MG63 (cell line): ENCODE data around the gene YARS1. TPM values are rescaled to one million over a fixed set of nuclear protein-coding genes. Genes with fewer than 3 reads are reported as not detected.

Source experiments
- DNase-seq: peaks from one replicate; pipeline ENCODE4 v3.0.0-alpha.2; 2020
- H3K27me3 ChIP-seq: fragments of 250-450 bp; sonication (Bioruptor Pico); 2 replicates; pipeline ENCODE4 v1.5.1; 2020; ENCODE audit warnings: mild to moderate bottlenecking, moderate library complexity
- H3K36me3 ChIP-seq: fragments of 250-450 bp; sonication (Bioruptor Pico); 2 replicates; pipeline ENCODE4 v1.5.1; 2020; ENCODE audit warnings: mild to moderate bottlenecking, moderate library complexity
- H3K4me3 ChIP-seq: fragments of 250-450 bp; sonication (Bioruptor Pico); 2 replicates; pipeline ENCODE4 v1.5.1; 2020; ENCODE audit warnings: mild to moderate bottlenecking, moderate library complexity
- H3K9me3 ChIP-seq: fragments of 250-450 bp; sonication (Bioruptor Pico); 2 replicates; pipeline ENCODE4 v1.5.1; 2020; ENCODE audit warnings: mild to moderate bottlenecking, moderate library complexity
- total RNA-seq: library from RNA; depleted of rRNA; stranded (reverse); fragments of >200 nt; shearing (Covaris generic); gene quantifications from 2 replicates; pipeline ENCODE4 v1.2.3, GENCODE V29; 2014; ENCODE audit warnings: low replicate concordance

YARS1 gene
- total RNA-seq, 1 experiment from 2014 or later, result 160 TPM

GRCh38 chr1:32772281-32773017, 44.7 kb downstream of the YARS1 start:
- no peak overlapping the region for H3K4me3 ChIP-seq
- H3K36me3 ChIP-seq, result peaks cover 53% of the 10 kb centered on the region
- H3K27me3 ChIP-seq, result no peaks in the 10 kb centered on the region
- H3K9me3 ChIP-seq, result no peaks in the 10 kb centered on the region
- no peak for DNase-seq

- peaks cover 45% of the 10 kb centered on the region for H3K36me3 ChIP-seq
- DNase-seq, result no peak
- H3K27me3 ChIP-seq, result no peaks in the 10 kb centered on the region
- H3K9me3 ChIP-seq, result no peaks in the 10 kb centered on the region
- no peak overlapping the region for H3K4me3 ChIP-seq
Measured at GRCh38 chr1:32771561-32772280, 45.4 kb downstream of the YARS1 start.

GRCh38 chr1:32770741-32771548, 46.2 kb downstream of the YARS1 start:
- Histone ChIP-seq H3K9me3 (no peaks in the 10 kb centered on the region), H3K4me3 (no peak overlapping the region), H3K36me3 (peaks cover 37% of the 10 kb centered on the region), H3K27me3 (no peaks in the 10 kb centered on the region)
- no peak for DNase-seq

GRCh38 chr1:32770221-32770731, 46.9 kb downstream of the YARS1 start:
- DNase-seq, result no peak
- H3K4me3 ChIP-seq, result no peak overlapping the region
- peaks cover 31% of the 10 kb centered on the region for H3K36me3 ChIP-seq
- H3K9me3 ChIP-seq, result no peaks in the 10 kb centered on the region
- H3K27me3 ChIP-seq, result no peaks in the 10 kb centered on the region

GRCh38 chr1:32769524-32770220, 47.5 kb downstream of the YARS1 start:
- peak; percentile 42 for DNase-seq
- Histone ChIP-seq H3K36me3 (peaks cover 25% of the 10 kb centered on the region), H3K4me3 (no peak overlapping the region), H3K9me3 (no peaks in the 10 kb centered on the region), H3K27me3 (no peaks in the 10 kb centered on the region)

- Histone ChIP-seq H3K4me3 (no peak overlapping the region), H3K27me3 (no peaks in the 10 kb centered on the region), H3K9me3 (no peaks in the 10 kb centered on the region), H3K36me3 (peaks cover 11% of the 10 kb centered on the region)
- DNase-seq, result no peak
Measured at GRCh38 chr1:32768110-32768850, 48.9 kb downstream of the YARS1 start.

GRCh38 chr1:32767641-32768040, 49.5 kb downstream of the YARS1 start:
- H3K9me3 ChIP-seq, result no peaks in the 10 kb centered on the region
- peaks cover 4% of the 10 kb centered on the region for H3K36me3 ChIP-seq
- no peaks in the 10 kb centered on the region for H3K27me3 ChIP-seq
- DNase-seq, result peak; percentile 62
- H3K4me3 ChIP-seq, result no peak overlapping the region

- no peaks in the 10 kb centered on the region for H3K27me3 ChIP-seq
- H3K36me3 ChIP-seq, result peaks cover 3% of the 10 kb centered on the region; the same call in 1 of the 2 replicates
- no peak for DNase-seq
- no peaks in the 10 kb centered on the region for H3K9me3 ChIP-seq
- H3K4me3 ChIP-seq, result no peak overlapping the region
Measured at GRCh38 chr1:32767156-32767555, 50.0 kb downstream of the YARS1 start.

- Histone ChIP-seq H3K9me3 (no peaks in the 10 kb centered on the region), H3K4me3 (no peak overlapping the region), H3K36me3 (peaks cover 3% of the 10 kb centered on the region; the same call in 1 of the 2 replicates), H3K27me3 (no peaks in the 10 kb centered on the region)
- DNase-seq, result no peak
Measured at GRCh38 chr1:32766328-32766972, 50.7 kb downstream of the YARS1 start.

- H3K9me3 ChIP-seq, result no peaks in the 10 kb centered on the region
- no peaks in the 10 kb centered on the region for H3K27me3 ChIP-seq
- H3K4me3 ChIP-seq, result no peak overlapping the region
- DNase-seq, result no peak
- H3K36me3 ChIP-seq, result peaks cover 3% of the 10 kb centered on the region; the same call in 1 of the 2 replicates
Measured at GRCh38 chr1:32765570-32766327, 51.4 kb downstream of the YARS1 start.

- Histone ChIP-seq H3K27me3 (no peaks in the 10 kb centered on the region), H3K9me3 (no peaks in the 10 kb centered on the region), H3K36me3 (peaks cover 3% of the 10 kb centered on the region; the same call in 1 of the 2 replicates), H3K4me3 (no peak overlapping the region)
- DNase-seq, result no peak
Measured at GRCh38 chr1:32764826-32765569, 52.2 kb downstream of the YARS1 start.

GRCh38 chr1:32763221-32763620, 53.9 kb downstream of the YARS1 start:
- H3K27me3 ChIP-seq, result no peaks in the 10 kb centered on the region
- no peak overlapping the region for H3K4me3 ChIP-seq
- DNase-seq, result no peak
- H3K9me3 ChIP-seq, result no peaks in the 10 kb centered on the region
- H3K36me3 ChIP-seq, result no peaks in the 10 kb centered on the region

GRCh38 chr1:32761936-32762335, 55.2 kb downstream of the YARS1 start:
- H3K9me3 ChIP-seq, result no peaks in the 10 kb centered on the region
- H3K36me3 ChIP-seq, result no peaks in the 10 kb centered on the region
- H3K27me3 ChIP-seq, result no peaks in the 10 kb centered on the region
- no peak overlapping the region for H3K4me3 ChIP-seq
- DNase-seq, result no peak

GRCh38 chr1:32761253-32761877, 55.8 kb downstream of the YARS1 start:
- Histone ChIP-seq H3K36me3 (no peaks in the 10 kb centered on the region), H3K27me3 (no peaks in the 10 kb centered on the region), H3K4me3 (no peak overlapping the region), H3K9me3 (no peaks in the 10 kb centered on the region)
- DNase-seq, result peak; percentile 74
